Trophoblast cell (in vitro differentiated cells and primary cell): ENCODE data around the gene WSCD1.

ENCODE experiments used
- DNase-seq, 2 donors: peaks; one replicate each; pipeline ENCODE4 v3.0.0-alpha.2; 2016
- H2AFZ ChIP-seq: 2 replicates; pipeline ENCODE4 v1.6.1; 2013; ENCODE audit warnings: low read length, moderate library complexity, mild to moderate bottlenecking; ENCODE audit not compliant: insufficient read depth, poor library complexity
- H2AK5ac ChIP-seq: 2 replicates; pipeline ENCODE4 v1.6.1; 2013; ENCODE audit warnings: mild to moderate bottlenecking, low read length
- H2BK120ac ChIP-seq: 2 replicates; pipeline ENCODE4 v1.6.1; 2013; ENCODE audit warnings: low read length, mild to moderate bottlenecking, moderate library complexity; ENCODE audit not compliant: insufficient read depth, poor library complexity
- H2BK12ac ChIP-seq: 2 replicates; pipeline ENCODE4 v1.6.1; 2013; ENCODE audit warnings: mild to moderate bottlenecking, low read length, moderate library complexity
- H2BK5ac ChIP-seq: 2 replicates; pipeline ENCODE4 v1.6.1; 2013; ENCODE audit warnings: low read length, low read depth, moderate library complexity, mild to moderate bottlenecking; ENCODE audit not compliant: poor library complexity
- H3K14ac ChIP-seq: 2 replicates; pipeline ENCODE4 v1.6.1; 2013; ENCODE audit warnings: mild to moderate bottlenecking, low read length
- H3K18ac ChIP-seq: 2 replicates; pipeline ENCODE4 v1.6.1; 2013; ENCODE audit warnings: mild to moderate bottlenecking, low read length
- H3K23ac ChIP-seq: 2 replicates; pipeline ENCODE4 v1.6.1; 2013; ENCODE audit warnings: low read length
- H3K27ac ChIP-seq: 2 replicates; pipeline ENCODE4 v1.5.1; 2013; ENCODE audit warnings: low read depth, mild to moderate bottlenecking, inconsistent platforms, low read length, moderate library complexity
- H3K27me3 ChIP-seq: 2 replicates; pipeline ENCODE4 v1.6.1; 2013; ENCODE audit warnings: inconsistent platforms, mild to moderate bottlenecking, low read length, moderate library complexity; ENCODE audit not compliant: insufficient read depth
- H3K36me3 ChIP-seq, 2 experiments: 1 replicate in 1 of 2; 2 replicates in 1 of 2; pipeline ENCODE4 v1.6.1; 2013; ENCODE audit warnings: low read length in 2 of 2, mild to moderate bottlenecking in 2 of 2, moderate library complexity in 1 of 2; ENCODE audit not compliant: insufficient read depth in 2 of 2, control insufficient read depth in 1 of 2
- H3K4ac ChIP-seq: 2 replicates; pipeline ENCODE4 v1.6.1; 2013; ENCODE audit warnings: low read depth, mild to moderate bottlenecking, low read length, moderate library complexity
- H3K4me1 ChIP-seq, 2 experiments: 1 replicate in 1 of 2; 2 replicates in 1 of 2; pipeline ENCODE4 v1.6.1; 2013; ENCODE audit warnings: low read length in 2 of 2, mild to moderate bottlenecking in 2 of 2, moderate library complexity in 1 of 2; ENCODE audit not compliant: insufficient read depth in 2 of 2, control insufficient read depth in 1 of 2
- H3K4me2 ChIP-seq: 2 replicates; pipeline ENCODE4 v1.6.1; 2013; ENCODE audit warnings: inconsistent platforms, mild to moderate bottlenecking, low read length, moderate library complexity
- H3K4me3 ChIP-seq: 2 replicates; pipeline ENCODE4 v1.5.1; 2013; ENCODE audit warnings: mild to moderate bottlenecking, low read depth, low read length, inconsistent platforms
- H3K79me1 ChIP-seq: one replicate; pipeline ENCODE4 v1.6.1; 2013; ENCODE audit warnings: low read length
- H3K79me2 ChIP-seq: 2 replicates; pipeline ENCODE4 v1.6.1; 2013; ENCODE audit warnings: low read length, mild to moderate bottlenecking; ENCODE audit not compliant: control insufficient read depth, insufficient read depth, poor library complexity
- H3K9ac ChIP-seq: 2 replicates; pipeline ENCODE4 v1.6.1; 2013; ENCODE audit warnings: mild to moderate bottlenecking, low read length
- H3K9me3 ChIP-seq: 2 replicates; pipeline ENCODE4 v1.6.1; 2013; ENCODE audit warnings: low read depth, mild to moderate bottlenecking, control low read depth, inconsistent platforms, low read length; ENCODE audit not compliant: insufficient read depth
- H4K12ac ChIP-seq: 2 replicates; pipeline ENCODE4 v1.6.1; 2013; ENCODE audit warnings: low read depth, mild to moderate bottlenecking, low read length, moderate library complexity
- H4K8ac ChIP-seq: 2 replicates; pipeline ENCODE4 v1.6.1; 2013; ENCODE audit warnings: low read depth, mild to moderate bottlenecking, low read length, moderate library complexity
- H4K91ac ChIP-seq: one replicate; pipeline ENCODE4 v1.6.1; 2013; ENCODE audit warnings: low read depth, mild to moderate bottlenecking, low read length, moderate library complexity
- WGBS: extraction: QIAGEN DNeasy Blood & Tissue Kit; methylation state at CpG from one replicate; pipeline ENCODE4 v1.1.7; 2013; ENCODE audit warnings: missing lambda C conversion rate; ENCODE audit not compliant: insufficient read length, insufficient coverage; ENCODE audit errors: extremely low coverage; 5-methylcytosine and 5-hydroxymethylcytosine counted together

WSCD1 gene

GRCh38 chr17:6094453-6094852 is 24.3 kb downstream of the WSCD1 start:
- Histone ChIP-seq H3K23ac (no peak overlapping the region), H3K4me3 (no peak overlapping the region), H4K8ac (no peak overlapping the region), H3K27ac (no peak overlapping the region), H3K18ac (no peak overlapping the region), H4K12ac (no peak overlapping the region), H2BK120ac (no peak overlapping the region), H3K9me3 (no peaks in the 10 kb centered on the region), H3K79me2 (no peaks in the 10 kb centered on the region), H3K4me2 (no peak overlapping the region), H4K91ac (no peak overlapping the region), H3K14ac (no peak overlapping the region), H2AK5ac (no peak overlapping the region), H3K36me3 (no peaks in the 10 kb centered on the region), H2AFZ (no peak overlapping the region), H2BK5ac (no peak overlapping the region), H3K4me1 (no peaks in the 10 kb centered on the region), H3K27me3 (no peaks in the 10 kb centered on the region), H3K4ac (no peak overlapping the region), H3K9ac (no peak overlapping the region), H3K79me1 (no peaks in the 10 kb centered on the region), H2BK12ac (no peak overlapping the region)
- WGBS: no CpG with 5 or more reads among the region's 1 CpG
- DNase-seq: no peak

GRCh38 chr17:6094926-6095325 is 24.7 kb downstream of the WSCD1 start:
- no peak overlapping the region for H3K9ac ChIP-seq
- H2AFZ ChIP-seq: no peak overlapping the region
- no peak overlapping the region for H3K27ac ChIP-seq
- H3K18ac ChIP-seq: no peak overlapping the region
- no peaks in the 10 kb centered on the region for H3K36me3 ChIP-seq
- no peak overlapping the region for H4K12ac ChIP-seq
- no peak overlapping the region for H2BK120ac ChIP-seq
- H3K4me1 ChIP-seq: no peaks in the 10 kb centered on the region
- H3K27me3 ChIP-seq: no peaks in the 10 kb centered on the region
- no peaks in the 10 kb centered on the region for H3K79me2 ChIP-seq
- no peak overlapping the region for H3K14ac ChIP-seq
- no peak overlapping the region for H2BK5ac ChIP-seq
- DNase-seq: no peak
- H3K4me3 ChIP-seq: no peak overlapping the region
- H4K91ac ChIP-seq: no peak overlapping the region
- no peak overlapping the region for H3K4ac ChIP-seq
- no peak overlapping the region for H3K4me2 ChIP-seq
- no peaks in the 10 kb centered on the region for H3K79me1 ChIP-seq
- no peaks in the 10 kb centered on the region for H3K9me3 ChIP-seq
- H3K23ac ChIP-seq: no peak overlapping the region
- no peak overlapping the region for H2AK5ac ChIP-seq
- no peak overlapping the region for H2BK12ac ChIP-seq
- H4K8ac ChIP-seq: no peak overlapping the region
- no CpG with 5 or more reads among the region's 11 CpGs for WGBS

- Histone ChIP-seq H4K8ac (no peak overlapping the region), H2BK12ac (no peak overlapping the region), H4K12ac (no peak overlapping the region), H3K14ac (no peak overlapping the region), H3K4me1 (no peaks in the 10 kb centered on the region), H2BK5ac (no peak overlapping the region), H3K27me3 (no peaks in the 10 kb centered on the region), H3K36me3 (no peaks in the 10 kb centered on the region), H3K9ac (no peak overlapping the region), H2AFZ (no peak overlapping the region), H3K79me1 (no peaks in the 10 kb centered on the region), H3K4me2 (no peak overlapping the region), H2BK120ac (no peak overlapping the region), H3K9me3 (no peaks in the 10 kb centered on the region), H2AK5ac (no peak overlapping the region), H3K27ac (no peak overlapping the region), H3K23ac (no peak overlapping the region), H3K4me3 (no peak overlapping the region), H4K91ac (no peak overlapping the region), H3K4ac (no peak overlapping the region), H3K18ac (no peak overlapping the region), H3K79me2 (no peaks in the 10 kb centered on the region)
- no peak for DNase-seq
- no CpG with 5 or more reads among the region's 6 CpGs for WGBS
Measured at GRCh38 chr17:6095501-6095900, 25.3 kb downstream of the WSCD1 start.

GRCh38 chr17:6096201-6097004 is 26.2 kb downstream of the WSCD1 start:
- Histone ChIP-seq H3K36me3 (no peaks in the 10 kb centered on the region), H3K79me1 (no peaks in the 10 kb centered on the region), H2BK120ac (no peak overlapping the region), H4K8ac (no peak overlapping the region), H3K9ac (no peak overlapping the region), H3K79me2 (no peaks in the 10 kb centered on the region), H3K9me3 (no peaks in the 10 kb centered on the region), H2BK12ac (no peak overlapping the region), H3K27me3 (no peaks in the 10 kb centered on the region), H3K4me3 (no peak overlapping the region), H2AFZ (no peak overlapping the region), H3K4me1 (no peaks in the 10 kb centered on the region), H2BK5ac (no peak overlapping the region), H3K4ac (no peak overlapping the region), H3K4me2 (no peak overlapping the region), H4K91ac (no peak overlapping the region), H3K14ac (no peak overlapping the region), H3K18ac (no peak overlapping the region), H4K12ac (no peak overlapping the region), H3K23ac (no peak overlapping the region), H2AK5ac (no peak overlapping the region), H3K27ac (no peak overlapping the region)
- no CpG with 5 or more reads among the region's 13 CpGs for WGBS
- DNase-seq: no peak
